GM21786 (cell line): ENCODE results near the gene MBOAT2.
"Not testable (repeated sequence)": the region's sequence is repeated elsewhere in the genome, so short reads cannot be mapped to it uniquely, and the experiment has no call there.

Experiments used
- ATAC-seq: cut with Tn5 transposase; IDR thresholded peaks from one replicate; pipeline ENCODE4 v1.9.1; 2021; ENCODE audit not compliant: unreplicated experiment

Gene MBOAT2

DNA sequence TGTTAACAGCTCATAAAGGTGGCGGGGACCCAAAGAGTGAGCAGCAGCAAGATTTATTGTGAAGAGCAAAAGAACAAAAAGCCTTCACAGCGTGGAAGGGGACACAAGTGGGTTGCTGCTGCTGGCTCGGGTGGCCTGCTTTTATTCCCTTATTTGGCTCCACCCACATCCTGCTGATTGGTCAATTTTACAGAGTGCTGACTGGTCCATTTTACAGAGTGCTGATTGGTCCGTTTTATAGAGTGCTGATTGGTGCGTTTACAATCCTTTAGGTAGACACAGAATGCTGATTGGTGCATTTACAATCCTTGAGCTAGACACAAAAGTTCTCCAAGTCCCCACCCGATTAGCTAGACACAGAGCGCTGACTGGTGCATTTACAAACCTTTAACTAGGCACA is 100.7 kb downstream of the MBOAT2 start:
- ATAC-seq = not testable (repeated sequence)

DNA sequence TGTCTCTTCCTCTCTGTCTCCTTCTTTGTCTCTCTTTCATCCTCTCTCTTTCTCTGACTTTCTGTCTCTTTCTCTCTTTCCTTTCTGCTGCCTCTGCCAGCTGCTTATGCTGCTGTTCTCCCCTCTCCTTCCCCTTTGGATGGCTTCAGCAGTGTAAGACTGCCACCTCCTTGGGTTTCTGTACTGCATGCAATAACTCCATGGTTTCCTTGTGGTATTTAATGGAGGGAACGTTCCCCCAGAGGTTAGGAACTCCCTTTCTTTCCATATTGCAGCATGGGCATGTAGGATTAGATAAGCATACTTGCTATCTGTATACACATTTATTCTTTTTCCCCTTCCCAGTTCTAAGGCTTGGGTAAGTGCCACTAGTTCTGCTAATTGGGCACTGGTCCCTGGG is 106.3 kb downstream of the MBOAT2 start:
- not testable (repeated sequence) for ATAC-seq

DNA sequence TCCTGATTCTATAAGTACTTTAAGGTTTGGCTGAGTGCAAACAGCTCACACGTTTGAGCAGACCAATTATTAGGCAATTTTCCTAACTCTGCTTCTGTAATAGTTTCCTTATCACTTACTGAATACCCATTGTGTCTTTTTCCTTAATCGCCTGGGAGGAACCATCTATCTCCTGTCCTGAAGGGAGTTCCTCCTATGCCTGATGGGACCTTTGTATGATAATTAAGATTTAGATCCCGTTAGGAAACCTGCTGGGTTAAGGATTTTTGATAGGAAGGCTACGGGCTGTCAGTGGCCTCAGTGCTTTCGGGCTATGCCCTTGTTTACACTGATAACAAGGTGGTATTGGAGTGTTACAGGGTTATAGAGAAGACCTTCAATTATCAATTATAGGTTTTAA is 106.8 kb downstream of the MBOAT2 start:
- ATAC-seq = not testable (repeated sequence)

DNA sequence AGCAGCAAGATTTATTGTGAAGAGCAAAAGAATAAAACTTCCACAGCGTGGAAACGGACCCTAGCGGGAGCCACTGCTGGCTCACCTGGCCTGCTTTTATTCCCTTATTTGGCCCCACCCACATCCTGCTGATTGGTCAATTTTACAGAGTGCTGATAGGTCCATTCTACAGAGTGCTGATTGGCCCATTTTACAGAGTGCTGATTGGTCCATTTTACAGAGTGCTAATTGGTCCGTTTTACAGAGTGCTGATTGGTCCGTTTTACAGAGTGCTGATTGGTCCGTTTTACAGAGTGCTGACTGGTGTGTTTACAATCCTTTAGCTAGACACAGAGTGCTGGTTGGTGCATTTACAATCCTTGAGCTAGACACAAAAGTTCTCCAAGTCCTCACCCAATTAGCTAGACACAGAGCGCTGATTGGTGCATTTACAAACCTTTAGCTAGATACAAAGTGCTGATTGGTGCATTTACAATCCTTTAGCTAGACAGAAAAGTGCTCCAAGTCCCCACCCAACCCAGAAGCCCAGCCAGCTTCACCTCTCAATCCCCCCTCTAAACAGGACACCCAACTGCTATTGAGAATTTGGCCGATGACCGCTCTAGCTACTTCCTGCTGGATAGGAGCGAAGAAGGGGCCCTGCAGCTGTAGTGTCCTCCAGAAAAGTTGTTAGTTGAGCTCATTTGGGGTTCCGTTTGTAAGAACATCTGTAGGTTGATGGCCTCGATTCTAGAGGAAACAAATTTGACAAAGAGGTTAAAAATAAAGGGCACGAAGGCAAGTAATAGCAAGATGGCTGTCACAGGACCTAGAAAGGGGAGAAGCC is 108.2 kb downstream of the MBOAT2 start:
- ATAC-seq = not testable (repeated sequence)

DNA sequence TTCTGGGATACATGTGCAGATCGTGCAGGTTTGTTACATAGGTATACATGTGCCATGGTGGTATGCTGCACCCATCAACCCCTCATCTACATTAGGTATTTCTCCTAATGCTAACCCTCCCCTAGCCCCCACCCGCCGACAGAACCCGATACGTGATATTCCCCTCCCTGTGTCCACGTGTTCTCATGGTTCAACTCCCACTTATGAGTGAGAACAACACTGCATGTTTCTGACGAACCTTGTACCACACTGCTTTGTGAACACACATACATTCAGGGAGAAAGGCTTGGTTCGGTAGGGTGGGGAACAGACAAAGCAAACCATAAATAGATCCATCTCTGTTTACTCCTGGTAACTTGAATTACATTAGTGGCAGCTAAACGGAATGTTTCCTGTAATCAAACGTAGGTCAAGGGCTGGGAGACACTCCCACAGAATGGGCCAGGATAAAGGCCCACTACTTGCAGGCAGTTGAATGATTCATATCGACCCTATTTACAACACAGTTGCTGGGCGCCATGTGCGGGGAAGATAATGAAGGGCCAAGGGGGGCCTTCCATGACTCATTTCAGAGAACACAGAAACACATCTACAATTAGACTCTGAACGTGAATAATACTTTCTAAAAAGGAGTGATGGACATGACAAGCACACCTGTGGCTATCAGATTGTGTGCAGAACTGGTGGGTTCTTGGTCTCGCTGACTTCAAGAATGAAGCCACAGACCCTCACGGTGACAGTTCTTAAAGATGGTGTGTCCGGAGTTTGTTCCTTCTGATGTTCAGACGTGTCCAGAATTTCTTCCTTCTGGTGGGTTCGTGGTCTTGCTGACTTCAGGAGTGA is 109.3 kb downstream of the MBOAT2 start:
- no peak for ATAC-seq

DNA sequence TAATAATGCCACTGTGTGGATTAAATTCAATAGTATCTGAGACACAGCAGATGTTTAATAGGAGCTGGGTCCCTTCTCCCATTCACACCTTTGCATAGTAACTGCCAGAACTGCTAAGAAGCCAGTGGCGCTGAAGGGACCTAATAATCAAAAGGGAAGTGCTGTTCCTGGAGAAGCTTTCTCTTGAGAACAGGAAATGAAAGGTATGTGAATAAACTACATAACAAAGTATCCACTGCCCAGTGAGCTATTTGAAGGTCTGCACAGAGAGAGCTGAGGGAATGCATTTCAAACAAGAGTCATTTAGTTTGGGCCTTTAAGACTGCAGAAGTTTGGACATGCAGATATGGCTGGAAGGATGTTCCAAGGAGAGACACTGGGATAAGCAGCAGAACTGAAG is 110.0 kb downstream of the MBOAT2 start:
- ATAC-seq = no peak

DNA sequence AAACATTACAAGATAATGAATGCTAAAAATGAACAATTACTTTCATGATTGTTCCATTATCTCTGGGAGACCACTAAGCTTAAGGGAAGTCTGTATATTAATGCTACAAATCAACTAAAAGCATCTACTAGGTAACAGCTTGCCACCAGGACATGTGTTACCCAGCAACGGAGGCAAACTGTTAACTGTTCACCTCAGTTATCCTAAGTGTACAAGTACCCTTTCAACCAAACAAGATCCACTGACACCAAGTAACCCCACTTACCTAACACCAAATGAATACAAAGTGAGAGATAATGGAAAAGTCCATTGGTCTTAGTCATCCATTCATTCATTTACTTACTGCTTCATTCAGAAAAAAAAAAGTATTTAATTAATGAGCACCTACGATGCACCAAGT is 111.4 kb downstream of the MBOAT2 start:
- ATAC-seq = no peak

DNA sequence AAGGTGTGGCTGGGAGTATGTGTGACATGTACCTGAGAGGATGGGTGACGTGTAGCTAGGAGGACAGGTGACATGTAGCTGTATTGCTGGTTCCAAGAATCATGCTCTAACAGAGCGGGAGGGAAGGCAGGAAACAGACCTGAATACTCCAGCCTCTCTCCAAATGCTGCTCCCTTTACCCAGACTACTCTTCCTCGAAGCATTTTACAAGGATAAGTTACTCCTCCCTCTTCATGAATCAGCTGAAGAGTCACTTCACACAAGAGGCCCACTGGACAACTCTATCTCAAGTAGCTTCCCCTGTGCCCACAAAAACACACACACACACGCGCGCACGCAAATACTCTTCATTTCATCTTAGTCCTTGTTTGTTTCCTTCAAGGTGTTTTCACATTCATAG is 113.5 kb downstream of the MBOAT2 start:
- ATAC-seq = no peak

DNA sequence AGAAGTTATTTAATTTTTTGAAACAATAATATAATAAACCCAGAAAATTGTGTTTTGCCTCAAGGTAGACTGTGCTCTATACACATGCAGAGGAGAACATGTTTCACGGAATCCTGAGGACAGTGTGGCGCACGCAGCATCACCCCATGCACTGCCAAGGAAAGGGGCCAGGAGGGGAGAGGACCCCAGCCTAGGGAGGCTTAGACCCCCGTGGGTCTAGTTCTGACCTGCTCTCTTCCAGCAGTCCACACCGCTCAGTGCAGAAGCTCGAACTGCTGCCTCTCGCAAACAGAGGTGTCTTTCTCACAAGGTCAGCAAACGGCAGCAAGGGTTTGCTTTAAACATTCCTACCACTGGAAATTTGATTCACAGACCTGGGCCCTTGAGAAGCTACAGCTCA is 114.5 kb downstream of the MBOAT2 start:
- no peak for ATAC-seq

DNA sequence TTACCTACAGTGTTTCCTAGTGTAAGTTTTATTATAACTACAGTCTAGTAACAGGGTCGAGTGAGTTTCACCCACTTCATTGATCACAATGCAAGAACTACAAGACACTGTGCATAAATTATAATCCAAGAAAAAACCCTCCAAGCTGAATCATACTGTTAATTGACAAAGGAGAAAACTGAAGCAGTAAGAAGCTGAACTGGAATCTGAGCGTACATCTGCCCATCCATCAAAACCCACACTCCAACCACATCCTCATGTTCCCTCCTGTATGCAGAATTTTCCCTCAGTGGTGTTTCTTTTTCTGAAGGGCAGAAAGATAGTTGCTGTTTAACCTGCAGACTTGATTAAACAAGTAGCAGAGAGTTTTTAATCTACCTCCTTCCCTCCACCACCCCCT is 116.6 kb downstream of the MBOAT2 start:
- ATAC-seq = no peak

DNA sequence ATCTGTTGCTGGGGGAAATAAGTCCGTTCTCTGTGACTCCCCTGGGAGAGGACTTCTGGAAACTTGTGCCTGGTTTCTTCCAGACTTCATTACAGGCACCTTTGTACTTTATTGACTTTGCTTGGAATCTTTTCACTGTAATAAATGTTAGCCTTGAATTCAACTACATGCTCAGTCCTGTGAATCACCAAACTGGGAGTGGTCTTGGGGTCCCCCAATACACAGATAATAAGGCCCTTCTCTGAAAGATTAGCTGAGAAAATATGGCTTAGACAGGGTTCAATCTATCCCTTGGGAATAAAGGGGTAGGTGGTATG is 117.3 kb downstream of the MBOAT2 start:
- ATAC-seq = no peak

DNA sequence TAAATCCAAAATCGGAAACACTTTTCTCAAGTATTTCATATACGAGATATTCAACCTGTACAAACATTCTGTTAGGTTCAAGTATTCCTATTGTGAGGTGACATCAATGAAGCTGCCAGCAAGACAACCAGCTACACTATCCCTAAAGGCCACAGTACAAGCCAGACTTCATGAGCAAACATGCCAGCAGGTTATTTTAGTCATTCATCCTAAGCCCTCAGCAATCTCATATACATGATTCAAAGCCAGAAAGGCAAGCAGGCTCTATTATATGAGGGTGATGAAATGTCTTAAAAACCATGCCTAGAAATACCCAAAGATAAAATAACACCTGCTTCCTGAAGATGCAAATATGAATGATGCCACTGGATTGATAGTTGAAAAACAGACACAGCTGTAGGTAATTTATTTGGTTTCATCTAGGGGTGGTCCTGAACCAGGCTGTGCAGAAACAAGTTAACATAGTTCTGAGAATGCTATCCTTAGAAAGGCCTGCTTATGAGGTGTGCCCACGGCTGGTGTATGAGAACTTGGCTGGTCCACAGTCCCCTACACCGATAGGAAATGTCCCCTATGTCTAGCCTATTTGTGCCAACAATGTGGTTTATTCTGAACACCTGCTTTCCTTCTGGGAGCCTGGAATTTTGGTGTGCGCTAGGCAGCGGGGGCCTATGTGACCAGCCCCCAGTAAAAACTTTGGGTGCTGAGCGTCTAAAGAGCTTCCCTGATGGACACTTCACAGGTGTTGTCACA is 117.9 kb downstream of the MBOAT2 start:
- no peak for ATAC-seq

DNA sequence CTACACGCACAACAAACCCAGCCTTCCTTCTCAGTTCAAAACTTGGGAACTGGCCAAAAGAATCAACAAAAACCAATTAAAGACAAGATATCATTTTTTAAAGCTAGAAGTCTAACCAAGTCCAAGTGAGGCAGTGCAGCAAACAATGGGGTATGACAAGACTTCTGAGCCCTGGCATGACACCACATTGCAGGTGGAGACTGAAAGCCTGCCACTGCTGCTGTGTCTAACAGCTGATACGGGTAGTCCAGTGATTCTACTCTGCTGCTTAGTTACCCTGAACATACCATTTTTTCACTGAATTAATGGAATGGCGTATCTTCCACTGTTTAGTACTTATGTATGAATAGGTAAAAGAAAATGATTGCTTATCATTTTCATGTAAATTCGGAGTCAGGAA is 118.7 kb downstream of the MBOAT2 start:
- no peak for ATAC-seq

DNA sequence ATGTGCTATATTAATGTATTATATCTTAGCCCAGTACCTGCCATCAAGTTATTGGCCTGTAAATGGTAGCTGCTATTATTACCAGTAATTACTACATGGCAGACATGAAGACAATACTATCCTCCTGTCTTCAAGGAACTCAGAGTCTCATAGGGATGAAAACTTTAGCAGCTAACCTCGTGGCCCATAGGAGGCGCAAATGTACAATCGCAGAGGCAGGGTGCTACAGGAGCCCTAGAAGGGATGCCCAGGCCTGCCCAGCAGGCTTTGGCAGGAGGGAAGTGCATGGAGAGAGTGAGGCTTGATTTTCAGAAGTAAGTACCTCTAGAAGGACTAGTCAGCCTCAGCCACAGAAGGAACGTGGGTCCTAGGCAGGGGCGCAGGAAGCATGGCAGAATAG is 121.4 kb downstream of the MBOAT2 start:
- ATAC-seq = no peak

DNA sequence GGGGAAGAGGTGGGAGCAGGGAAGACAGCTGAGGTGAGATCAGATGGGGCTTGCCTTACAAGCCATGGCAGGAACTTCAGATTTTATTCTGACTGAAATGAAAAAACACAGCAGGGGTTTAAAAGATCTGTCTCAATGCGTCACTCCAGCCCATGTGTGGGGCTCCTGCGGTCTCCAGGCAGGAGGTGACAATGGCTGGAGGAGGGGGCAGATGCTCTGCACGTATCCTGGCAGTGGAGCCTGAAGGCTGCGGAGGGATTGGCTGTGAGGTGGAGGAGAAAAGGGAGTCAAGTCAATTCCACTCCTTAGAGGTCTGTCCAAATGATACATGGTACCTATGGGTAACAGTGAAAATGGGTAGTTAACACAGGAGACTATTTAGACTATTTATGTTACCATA is 125.6 kb downstream of the MBOAT2 start:
- ATAC-seq = no peak

DNA sequence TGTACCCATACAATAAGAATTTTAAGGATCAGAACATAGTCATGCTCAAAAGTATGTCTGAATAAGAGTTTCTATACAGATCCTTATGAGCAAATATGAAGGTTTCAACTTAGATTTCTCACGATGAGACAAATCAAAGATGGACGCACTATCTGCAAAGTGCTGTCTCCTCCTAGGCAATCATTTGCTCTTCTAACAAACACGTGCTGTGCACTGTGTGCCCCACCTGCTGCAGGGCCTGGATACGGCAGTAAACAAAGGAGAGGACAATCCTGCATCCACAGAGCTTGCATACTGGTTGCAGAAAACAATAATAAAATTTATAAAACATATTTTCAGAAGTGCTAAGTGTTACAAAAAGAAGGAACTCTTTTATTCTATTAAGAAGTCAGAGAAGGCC is 126.2 kb downstream of the MBOAT2 start:
- no peak for ATAC-seq

DNA sequence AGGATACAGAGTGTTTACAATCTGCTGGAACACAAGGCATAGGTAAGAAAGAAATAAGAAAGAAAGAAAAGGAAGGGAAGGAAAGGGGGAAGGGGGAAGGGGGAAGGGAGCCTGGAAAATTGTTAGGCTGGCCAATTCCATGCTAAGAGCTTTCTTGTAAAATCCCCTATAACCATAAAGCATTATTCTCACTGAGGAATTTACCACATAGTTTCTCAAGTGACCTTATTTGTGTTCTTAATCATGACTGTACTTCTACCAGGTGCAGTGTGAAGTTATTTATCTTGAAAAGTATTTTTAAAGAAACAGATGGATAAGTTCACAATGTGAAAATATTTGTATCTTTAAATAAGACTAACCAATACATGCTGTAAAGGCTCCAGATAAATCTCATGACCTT is 126.9 kb downstream of the MBOAT2 start:
- ATAC-seq = no peak

DNA sequence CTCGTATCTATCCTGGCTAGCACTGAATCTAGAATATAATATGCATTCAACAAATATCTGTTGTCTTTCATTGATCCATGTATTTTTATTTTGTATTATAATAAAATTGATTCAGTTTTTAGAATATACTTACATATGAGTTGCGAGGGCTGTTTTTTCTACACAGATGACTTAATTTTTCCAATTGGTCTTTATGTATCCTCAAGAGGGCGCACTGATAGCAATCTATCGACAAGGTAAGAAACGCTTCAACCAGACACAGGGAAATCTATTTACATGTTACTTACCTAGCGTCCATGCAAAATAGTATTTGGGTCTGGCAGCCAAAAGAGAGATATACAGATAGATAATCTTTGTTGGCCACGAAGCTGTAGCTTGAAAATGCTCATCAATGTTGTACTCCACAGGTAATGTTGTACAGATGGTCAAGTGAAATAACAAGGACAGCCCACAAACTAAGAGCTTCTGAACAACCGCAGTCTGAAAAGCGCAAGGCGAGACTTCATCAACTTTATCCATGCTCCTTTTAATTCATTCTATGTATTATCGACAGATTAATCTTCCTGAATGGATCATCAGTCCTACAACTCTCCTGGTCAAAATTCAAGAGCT is 130.6 kb downstream of the MBOAT2 start:
- peak; percentile 45 for ATAC-seq

DNA sequence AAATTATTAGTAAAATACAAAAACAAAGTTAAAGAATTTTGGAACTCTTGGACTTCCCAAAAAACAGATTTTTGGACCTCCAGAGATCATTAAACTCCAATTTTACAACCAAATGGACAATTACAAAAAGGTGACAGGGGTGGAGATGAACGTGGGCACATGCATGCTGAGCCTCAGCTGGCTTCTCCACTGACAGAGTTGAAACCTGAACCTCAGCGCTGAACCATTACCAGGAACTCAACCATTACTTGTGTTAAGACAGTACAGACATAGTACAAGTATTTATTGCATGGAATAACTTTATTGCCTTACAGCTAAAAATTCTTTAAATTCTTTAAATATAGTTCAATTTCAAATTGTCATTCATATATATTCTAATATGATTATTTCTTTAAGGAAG is 133.0 kb downstream of the MBOAT2 start:
- ATAC-seq = no peak

DNA sequence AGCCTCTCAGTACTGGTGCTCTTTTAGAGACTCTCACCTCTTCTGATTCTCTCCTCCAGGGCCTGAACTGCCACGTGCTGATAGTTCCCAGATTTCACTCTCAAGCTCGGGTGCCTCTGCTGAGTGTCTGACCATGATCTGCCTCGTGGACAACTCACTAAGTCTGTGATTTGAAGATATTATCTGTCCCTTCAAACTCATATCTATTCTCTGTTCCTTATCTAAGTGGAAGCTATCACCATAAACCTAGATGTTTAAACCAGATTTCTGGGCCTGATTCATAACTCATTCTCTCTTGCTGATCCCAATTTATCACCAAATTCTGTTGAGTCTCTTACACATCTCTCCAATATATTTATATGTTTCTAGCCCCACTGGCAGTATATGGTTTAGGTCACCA is 136.1 kb downstream of the MBOAT2 start:
- no peak for ATAC-seq

DNA sequence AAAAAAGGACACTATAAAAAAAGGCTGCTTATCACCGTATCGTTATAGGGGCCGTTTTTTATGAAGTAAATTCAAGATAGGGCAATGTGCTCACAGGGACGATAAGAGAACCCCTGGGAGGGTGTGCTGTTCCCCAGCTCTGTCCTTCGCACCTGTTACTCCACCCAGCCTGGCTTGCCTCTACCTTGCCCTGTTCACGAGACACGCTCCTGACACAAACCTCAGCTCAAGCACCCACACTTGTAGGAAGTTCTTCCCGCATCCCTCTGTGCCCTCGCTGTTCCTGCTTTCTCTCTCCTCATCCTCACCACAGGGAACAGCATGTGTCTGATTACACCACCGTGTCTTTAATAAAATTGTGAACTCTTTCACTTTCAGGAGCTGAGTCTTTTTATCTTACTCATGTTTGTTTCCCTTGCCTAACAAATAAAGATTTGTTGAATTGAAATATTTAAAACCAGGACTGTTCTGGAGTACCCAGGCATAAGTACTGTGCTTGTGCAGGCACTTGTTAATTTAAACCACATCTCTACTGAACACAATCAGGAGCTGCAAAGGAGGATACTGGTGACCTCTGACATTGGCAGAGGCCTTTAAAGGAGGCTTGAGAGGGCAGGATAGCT is 140.0 kb downstream of the MBOAT2 start:
- no peak for ATAC-seq
